CD4-positive, alpha-beta T cell treated with Interleukin-21 for 1 hour (primary cell): Measurements from ENCODE around the gene HJV.
A peak's percentile ranks its signal among the peaks of the same experiment; 100 is the strongest.

Experiments
- DNase-seq: peaks from one replicate; pipeline ENCODE4 v3.0.0-alpha.2; 2020

Gene HJV

GRCh38 chr1:145992958-145993617, 28.4 kb downstream of the HJV start:
- DNase-seq = no peak

- DNase-seq = peak; percentile 23
These were observed 29.0 kb downstream of the HJV start for GRCh38 chr1:145992502-145992936.

GRCh38 chr1:145991735-145992412, 29.7 kb downstream of the HJV start:
- DNase-seq = peak; percentile 47

- peak; percentile 44 for DNase-seq
These were observed 31.2 kb downstream of the HJV start for GRCh38 chr1:145990249-145990855.

- DNase-seq = peak; percentile 43
These were observed 32.8 kb downstream of the HJV start for GRCh38 chr1:145988773-145989172.

DNA sequence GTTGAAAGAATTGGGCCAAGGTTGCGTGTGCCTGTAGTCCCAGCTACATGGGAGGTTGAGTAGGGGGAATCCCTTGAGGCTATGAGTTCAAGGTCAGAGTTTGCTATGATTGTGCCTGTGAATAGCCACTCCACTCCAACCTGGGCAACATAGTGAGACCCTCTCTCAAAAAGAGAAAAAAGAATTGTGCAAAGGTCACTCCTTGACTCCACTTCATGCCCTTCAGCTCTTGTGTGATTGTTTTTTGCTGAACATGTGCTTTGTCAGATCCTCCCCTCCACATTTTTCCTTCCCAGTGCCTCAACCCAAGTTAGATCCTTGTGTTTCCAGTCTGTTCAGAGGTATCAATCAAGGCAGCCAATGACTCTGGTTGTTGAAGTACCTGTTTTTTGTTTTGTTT, 33.6 kb downstream of the HJV start:
- DNase-seq = no peak

DNA sequence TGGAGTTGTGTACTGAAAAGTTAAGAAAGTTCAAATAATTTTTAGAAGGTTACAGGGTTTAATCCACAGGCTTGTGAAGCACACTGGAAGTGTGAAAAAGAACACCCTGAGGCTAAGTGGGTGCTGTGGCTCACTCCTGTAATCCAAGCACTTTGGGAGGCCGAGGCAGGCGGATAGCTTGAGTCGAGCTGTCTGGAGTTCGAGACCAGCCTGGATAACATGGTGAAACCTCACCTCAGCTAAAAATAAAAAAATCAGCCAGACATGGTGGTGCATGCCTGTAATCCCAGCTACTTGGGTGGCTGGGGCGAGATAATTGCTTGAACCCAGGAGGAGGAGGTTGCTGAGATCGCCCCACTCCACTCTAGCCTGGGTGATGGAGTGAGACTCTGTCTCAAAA, 35.0 kb downstream of the HJV start:
- DNase-seq = no peak

DNA sequence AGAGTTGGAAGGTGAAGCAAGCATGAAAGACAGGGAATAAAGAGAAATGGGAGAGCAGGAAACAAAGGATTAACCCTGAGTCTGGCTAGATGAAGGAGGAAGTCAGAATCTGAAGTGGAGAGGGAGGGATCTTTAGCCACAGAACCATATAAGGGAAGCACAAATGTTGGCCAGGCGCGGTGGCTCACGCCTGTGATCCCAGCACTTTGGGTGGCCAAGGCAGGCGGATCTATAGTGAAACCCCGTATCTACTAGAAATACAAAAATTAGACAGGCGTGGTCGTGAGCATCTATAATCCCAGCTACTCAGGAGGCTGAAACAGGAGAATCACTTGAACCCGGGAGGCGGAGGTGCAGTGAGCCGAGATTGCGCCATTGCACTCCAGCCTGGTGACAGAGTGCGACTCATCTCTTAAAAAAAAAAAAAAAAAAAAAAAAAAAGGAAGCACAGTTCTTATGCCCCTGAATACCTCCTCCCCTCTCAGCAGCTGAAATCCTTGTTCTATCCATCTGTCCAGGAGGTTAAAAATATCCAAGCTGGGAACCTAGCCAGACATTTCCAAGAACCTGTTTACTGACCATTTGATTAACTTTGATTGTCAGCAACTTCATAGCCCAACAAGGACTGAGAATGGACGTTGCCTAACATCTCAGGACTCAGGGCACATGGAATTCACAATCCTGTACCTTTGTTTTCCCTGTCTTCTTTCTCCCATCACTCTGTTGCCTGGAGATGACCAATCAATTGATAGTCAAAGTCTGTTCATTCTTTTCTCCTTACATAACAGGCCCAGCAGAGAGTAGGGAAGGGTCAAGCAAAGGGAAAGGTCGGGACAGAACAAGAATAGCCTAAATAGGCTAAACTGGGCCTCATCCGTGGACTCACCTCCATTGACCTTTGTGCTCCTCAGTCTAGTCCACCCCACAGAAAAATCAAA, 35.8 kb downstream of the HJV start:
- no peak for DNase-seq

DNA sequence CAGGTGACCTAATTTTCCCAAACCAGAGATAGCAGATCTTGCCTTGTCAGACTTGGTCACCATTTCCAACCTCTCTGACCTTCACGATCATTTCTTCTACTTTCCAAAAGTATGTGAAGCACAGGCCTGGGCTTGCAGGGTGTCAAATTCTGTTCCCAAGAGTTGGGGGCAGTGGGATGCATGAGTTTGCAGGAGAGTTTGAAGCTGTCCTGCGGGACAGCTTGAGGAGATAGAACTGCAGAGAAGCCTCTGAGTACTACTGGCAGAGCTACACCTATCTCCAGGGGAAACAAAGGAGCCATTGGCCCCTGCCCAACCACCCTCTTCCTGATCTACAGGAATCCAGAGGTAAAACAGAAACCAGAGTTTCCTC, 36.4 kb downstream of the HJV start:
- no peak for DNase-seq

- peak; percentile 56 for DNase-seq
These were observed 37.3 kb downstream of the HJV start for GRCh38 chr1:145983960-145984830.

GRCh38 chr1:145983206-145983675, 38.3 kb downstream of the HJV start:
- no peak for DNase-seq

- DNase-seq = no peak
These were observed 39.4 kb downstream of the HJV start for GRCh38 chr1:145982010-145982723.

DNA sequence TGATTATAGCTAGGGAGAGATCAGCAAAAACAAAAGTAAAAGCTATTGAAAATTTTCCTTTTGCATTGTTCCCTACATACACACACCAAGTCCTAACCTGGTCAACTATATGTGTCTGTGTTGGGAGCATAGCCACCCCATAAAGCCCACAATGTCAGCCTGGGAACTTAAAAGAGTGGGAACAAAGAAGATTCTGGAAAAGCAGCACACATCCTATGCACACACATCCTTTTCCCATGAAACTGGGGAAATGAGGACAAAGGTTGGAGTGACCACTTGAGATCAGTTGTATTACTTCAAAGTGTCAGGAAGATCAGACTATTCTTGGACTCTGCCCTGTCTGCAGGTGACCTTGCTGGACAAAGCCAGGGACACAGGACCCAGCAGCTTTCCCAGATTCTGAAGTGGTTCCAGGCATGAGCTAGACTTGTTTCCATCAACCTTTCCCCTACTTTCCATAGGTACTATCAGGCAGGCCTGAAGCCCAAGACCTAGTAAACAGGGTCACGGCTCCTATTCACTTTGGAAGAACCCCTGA, 41.0 kb downstream of the HJV start:
- DNase-seq = no peak

GRCh38 chr1:145979746-145980456, 41.6 kb downstream of the HJV start:
- peak; percentile 65 for DNase-seq

- peak; percentile 94 for DNase-seq
These were observed 42.4 kb downstream of the HJV start for GRCh38 chr1:145978854-145979745.

DNA sequence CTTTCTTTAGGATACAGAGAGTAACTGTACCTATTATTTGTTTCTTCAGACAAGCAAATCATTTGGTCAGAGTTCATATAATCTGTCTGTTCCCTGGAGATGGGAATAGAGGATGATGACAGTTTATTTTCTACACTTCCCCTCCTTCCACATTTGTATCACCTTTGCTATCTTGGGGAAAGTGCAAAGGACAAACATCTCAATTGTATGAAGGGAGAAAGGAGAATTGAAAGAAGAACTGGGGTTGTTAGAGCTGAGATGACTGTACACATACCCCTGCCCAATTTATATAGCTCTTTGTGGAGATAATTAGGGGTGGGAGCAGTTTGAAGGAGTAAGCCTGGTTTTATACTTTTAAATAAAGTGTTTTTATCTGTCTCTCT, 43.1 kb downstream of the HJV start:
- no peak for DNase-seq

GRCh38 chr1:145977486-145978470, 43.8 kb downstream of the HJV start:
- DNase-seq = peak; percentile 87

- no peak for DNase-seq
These were observed 44.5 kb downstream of the HJV start for GRCh38 chr1:145977016-145977415.
